Sciatic nerve (tissue), 2 donors: Measurements from ENCODE around the gene SMYD3. TPM values are rescaled to one million over a fixed set of nuclear protein-coding genes. Genes with fewer than 3 reads are reported as not detected.

Source experiments
- ATAC-seq: fragments of 200-7000 bp; cut with Tn5 transposase; one replicate; pipeline ENCODE4 v1.9.1; 2020; ENCODE audit warnings: mild to moderate bottlenecking, moderate library complexity
- DNase-seq: peaks from one replicate; pipeline ENCODE4 v3.0.0-alpha.2; 2020; ENCODE audit warnings: low spot score
- intact Hi-C: fragments of 100-400 bp; cut with DNase I; formaldehyde crosslinking; loops from one replicate; pipeline ENCODE4 v1.14.2; 2022
- total RNA-seq: library from RNA; stranded (reverse); fragmentation: NEBNext Ultra II Directional; extraction: Animal tissue kit (Norgen Biotek cat#: 25700); gene quantifications from one replicate; pipeline ENCODE4 v1.2.1, GENCODE V29; 2021
- donor health status: DM: no; HTN: no; CAD: no.
- donor health status: DM: no; HTN: no; CAD: no.

SMYD3 gene
- total RNA-seq, 1 donor from 2014 or later = 27.7 TPM

DNA sequence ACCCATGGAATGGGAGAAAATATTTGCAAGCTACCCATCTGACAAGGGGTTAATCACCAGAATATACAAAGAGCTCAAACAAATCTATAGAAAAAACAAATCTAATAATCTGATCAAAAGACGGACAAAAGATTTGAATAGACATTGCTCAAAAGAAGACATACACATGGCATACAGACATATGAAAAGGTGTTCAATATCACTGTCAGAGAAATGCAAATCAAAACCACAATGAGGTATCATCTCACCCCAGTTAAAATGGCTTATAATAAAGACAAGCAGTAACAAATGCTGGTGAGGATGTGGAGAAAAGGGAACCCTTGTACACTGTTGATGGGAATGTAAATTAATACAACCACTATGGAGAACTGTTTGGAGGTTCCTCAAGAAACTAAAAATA is 600.9 kb downstream of the SMYD3 start:
- intact Hi-C loops = no loop called here
- no peak for ATAC-seq
- no peak for DNase-seq

DNA sequence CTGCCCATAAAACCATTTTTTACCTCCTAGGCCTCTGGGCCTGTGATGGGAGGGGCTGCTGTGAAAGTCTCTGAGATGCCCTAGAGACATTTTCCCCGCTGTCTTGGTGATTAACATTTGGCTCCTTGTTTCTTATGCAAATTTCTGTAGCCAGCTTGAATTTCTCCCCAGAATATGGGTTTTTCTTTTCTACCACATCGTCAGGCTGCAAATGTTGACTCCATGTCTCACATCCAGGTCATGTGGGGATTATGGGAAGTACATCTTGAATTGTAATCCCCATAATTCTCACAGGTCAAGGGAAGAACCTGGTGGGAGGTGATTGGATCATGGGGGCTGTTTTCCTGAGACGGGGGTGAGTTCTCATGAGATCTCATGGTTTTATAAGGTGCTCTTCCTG is 603.2 kb downstream of the SMYD3 start:
- intact Hi-C loops = no loop called here
- DNase-seq (no peak), ATAC-seq (no peak)

DNA sequence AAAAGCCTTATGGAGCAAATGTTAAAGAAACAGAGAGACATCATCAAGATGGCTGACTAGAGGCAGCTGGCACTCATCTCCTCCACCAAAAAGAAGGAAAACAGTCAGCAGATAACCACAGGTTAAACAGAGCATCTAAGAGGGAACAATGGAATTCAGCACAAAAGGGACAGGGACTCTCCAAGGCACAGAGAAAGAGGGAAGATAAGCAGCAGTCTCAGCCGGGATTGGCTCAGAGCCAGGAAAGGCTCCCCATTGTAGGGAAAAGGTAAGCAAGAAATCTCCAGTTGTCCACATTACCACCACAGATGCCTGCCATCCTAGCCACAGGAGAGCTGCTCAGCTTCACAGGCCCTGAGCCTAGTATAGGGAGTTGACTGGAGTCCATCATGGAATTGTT is 605.5 kb downstream of the SMYD3 start:
- ATAC-seq = no peak
- intact Hi-C loops = no loop called here
- no peak for DNase-seq

DNA sequence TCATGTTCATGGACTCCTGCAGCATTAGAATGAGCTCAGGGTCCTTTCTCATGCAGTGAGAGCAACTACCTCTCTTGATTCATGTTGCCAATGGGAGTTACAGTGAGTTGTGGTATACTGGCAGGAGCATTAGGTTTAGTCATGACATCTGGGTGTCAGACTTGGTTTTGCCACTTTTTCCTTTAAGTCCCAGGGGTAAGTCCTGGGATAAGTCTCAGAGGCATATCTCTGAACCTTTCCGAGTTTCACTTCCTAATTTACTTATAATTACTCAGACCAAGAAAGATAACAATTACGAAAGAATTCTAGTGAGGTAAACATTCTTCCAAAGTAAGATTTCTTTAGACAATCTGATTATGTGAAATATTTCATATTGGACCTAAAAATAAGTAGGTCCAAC is 606.0 kb downstream of the SMYD3 start:
- intact Hi-C loops = no loop called here
- ATAC-seq (no peak), DNase-seq (no peak)

DNA sequence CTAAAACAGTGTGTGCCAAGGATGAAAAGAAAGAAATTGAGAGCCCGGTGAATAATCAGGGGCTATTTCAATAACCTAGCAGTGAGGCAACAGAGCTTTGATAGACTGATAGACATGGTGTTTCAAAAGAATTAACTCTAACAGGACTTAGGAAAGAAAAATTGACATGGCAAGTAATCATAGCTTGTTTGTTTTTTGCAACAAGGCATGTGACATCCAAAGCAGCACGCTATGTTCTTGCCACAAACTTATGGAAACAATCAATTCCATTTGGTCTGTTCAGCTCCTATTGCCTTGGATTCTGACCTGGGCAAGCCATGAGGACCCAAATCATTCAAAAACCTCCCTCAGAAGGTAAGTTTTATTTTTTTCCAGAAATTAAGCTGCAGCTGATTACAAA is 608.5 kb downstream of the SMYD3 start:
- ATAC-seq (no peak), DNase-seq (no peak)
- intact Hi-C loops = no loop called here

DNA sequence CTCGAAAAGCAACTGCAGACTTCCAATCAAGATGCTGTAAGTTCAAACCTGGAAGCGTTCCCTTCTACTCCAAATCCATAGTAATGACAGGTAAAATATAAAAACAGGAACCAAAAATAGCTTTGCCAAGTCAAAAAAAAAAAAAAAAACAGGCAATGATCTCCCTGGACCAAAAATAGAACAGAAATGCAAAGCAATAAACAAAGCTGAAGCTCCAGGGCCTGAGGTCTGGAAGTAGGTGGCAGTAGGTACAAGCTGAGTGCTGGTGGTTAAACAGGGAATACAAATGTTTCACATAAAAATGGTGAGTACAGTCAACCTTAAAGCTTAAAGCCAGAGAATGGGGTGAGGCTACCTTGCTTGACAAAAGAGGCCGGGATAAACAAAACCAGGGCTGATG is 610.8 kb downstream of the SMYD3 start:
- no peak for ATAC-seq
- intact Hi-C loops = no loop called here
- no peak for DNase-seq

DNA sequence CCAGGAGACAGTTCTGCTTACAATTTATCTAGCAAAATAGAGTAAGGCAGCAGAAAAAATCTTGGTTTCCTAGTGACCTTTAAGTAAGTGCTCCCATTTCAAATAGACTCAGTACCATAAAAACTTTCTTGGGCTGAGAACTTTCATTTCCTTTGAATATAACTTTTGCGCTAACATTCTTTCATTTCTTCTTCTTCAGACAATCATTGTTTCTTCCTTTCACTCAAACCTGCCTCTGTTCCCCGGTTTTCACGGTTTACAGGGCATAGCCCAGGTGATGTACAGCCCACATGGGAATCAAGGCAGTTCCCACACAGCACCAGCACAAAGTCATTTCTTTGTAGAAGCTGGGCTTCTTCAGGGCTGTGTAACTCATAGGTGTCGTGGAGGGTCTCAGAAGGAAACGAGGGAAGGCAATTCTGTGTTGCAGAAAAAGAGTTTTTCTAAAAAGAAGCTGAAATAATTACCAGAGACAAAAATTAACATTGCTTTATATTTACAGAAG is 611.6 kb downstream of the SMYD3 start:
- ATAC-seq = no peak

DNA sequence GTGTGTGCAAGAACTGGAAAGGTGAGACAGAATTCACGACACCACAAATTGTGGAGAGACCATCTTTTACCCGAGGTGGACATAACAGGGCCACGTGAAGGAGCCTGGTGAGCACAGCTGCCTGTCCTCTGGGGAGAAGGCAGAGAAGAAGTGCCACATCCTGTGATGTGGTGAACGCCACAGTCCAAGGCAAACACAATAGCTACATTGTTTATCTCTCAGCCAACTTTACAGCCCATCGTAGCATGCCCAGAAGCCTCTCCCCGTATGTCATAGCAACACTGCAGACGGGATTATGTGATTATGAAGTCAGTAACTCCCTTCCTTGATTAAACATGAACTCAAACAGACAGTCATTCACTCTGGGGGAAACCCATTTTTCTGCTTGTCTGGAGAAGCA is 612.2 kb downstream of the SMYD3 start:
- DNase-seq (no peak), ATAC-seq (no peak)
- intact Hi-C loops = no loop called here

More for the DNA sequence above, 611.6 kb downstream of the SMYD3 start:
- DNase-seq = no peak
- intact Hi-C loops = no loop called here

DNA sequence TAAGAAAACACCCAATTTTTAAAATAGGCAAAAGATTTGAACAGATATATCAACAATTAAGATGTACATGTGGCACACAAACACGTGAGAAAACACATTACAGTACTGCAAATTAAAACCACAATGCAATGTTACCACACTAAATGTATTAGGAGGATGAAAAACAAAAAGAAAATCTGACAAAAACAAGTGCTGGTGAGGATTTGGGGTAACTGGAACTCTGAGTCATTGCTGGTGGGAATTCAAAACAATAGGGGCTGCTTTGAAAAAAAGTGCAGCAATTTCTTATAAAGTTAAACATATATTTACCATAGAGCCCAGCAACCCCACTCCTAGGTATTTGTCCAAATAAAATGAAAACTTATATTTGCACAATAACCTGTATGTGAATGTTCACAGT is 614.1 kb downstream of the SMYD3 start:
- ATAC-seq (no peak), DNase-seq (no peak)
- intact Hi-C loops = no loop called here

DNA sequence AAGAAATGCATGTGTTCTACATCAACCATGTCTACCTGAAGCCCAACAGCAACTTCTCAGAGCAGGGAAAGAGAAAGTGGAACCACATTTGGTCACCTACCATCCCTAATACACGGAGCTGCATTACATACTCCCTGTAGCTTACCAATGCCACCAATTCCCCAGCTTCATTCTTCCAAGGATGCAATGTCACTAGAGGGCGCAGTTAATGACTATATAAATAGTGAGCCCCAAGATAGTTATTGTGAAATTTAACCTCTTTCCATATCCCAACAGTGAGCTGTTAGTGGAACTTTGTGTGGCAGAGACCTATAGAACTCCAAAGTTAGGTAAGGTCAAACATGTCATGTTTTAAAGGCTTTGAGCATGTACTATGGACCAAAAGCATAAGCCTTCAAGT is 618.3 kb downstream of the SMYD3 start:
- ATAC-seq (no peak), DNase-seq (no peak)
- intact Hi-C loops = no loop called here

DNA sequence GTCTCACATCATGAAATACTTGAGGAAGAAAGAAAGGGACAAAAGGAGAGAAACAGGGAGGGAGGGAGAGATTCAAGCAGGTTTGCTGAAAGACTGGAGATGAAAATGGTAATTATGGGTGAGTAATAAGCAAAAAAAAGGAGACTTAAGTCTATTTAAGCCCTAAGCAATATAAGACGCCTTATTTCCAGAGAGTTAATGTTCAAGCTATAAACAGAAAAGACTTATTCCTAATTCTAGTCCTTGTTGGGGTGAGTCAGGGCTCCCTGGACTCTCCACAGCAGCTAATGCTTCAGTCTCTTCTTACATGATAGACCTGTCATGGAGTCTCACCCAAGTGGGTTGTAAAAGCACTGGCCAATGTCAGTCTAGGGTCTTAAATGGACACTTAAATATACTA is 619.2 kb downstream of the SMYD3 start:
- intact Hi-C loops = no loop called here
- ATAC-seq (no peak), DNase-seq (no peak)

DNA sequence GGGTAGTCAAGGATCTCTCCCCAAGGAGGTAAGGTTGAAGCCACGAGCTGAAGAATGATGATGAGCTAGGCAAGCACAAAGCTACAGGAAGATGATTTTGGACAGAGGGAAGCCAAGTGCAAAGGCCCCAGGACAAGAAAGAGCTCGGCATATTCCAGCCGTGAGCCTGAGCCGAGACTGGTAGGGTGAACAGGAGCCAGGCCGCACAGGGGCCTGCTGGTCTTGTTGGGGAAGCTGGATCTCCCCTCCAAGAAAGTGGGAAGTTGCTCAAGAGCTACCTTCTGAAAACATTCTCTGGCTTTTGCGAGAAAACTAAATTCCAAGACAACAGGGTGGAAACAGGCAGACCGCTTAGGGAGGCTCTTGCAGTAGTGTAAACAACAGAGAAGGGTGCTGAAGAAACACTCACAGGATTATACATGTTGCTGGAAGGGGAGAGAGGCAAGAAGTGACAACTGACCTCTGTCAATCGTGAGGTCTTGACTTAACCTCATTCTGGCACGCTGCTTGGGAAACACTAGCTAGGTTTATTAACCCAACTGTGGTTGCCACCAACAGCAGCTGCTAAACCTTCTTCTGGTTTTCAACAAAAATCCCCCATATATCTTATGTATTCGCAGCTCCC is 625.2 kb downstream of the SMYD3 start:
- intact Hi-C loops = no loop called here
- ATAC-seq = no peak
- no peak for DNase-seq

DNA sequence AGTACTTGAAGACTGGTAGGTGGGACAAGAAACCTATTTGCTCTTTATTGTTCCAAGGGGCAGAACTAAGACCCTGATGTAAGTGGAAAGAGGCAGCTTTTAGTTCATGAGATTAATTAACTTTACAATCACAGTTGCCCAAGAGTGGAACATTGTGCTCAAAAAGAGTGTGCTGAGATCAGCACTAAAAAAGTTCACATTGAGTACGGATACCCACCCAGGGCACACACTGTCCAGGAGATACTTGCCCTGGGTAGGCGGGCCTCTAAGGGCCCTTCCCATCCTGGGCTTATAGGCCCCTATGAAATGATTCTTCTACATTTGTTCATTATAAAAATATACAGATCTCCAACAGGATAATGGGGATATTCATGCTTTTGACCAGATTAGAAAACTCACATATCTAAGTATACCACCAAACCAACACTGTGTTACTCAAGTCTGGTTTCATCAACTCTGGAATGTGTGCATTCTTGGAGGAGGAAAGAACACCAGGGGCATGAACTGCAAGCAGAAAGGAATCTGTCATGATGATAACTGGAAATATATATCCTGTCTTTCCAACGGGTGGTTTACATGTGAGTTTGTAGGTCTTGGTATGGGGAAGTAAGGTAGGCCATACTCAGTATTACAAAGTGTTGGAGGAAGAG is 626.2 kb downstream of the SMYD3 start:
- no peak for DNase-seq
- intact Hi-C loops = no loop called here
- no peak for ATAC-seq

DNA sequence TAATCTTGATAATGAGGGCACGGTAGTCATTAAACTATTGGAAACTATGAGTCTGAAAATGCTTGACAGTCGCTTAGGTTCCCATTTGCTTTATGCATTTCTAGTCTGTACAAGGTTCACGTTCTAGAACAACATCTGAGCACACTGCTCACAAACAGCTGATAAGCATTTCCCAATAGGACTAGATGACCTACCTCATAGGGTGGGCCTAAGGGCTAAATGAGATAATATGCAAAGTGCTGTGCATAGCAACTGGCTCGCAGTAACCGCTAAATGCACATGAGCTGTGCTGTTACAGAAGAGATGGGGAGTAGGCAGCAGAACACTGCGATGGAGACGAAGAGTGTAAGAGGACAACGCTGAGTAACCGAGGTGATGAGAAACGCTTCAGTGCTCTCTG is 628.0 kb downstream of the SMYD3 start:
- intact Hi-C loops = no loop called here
- no peak for DNase-seq
- ATAC-seq = no peak

DNA sequence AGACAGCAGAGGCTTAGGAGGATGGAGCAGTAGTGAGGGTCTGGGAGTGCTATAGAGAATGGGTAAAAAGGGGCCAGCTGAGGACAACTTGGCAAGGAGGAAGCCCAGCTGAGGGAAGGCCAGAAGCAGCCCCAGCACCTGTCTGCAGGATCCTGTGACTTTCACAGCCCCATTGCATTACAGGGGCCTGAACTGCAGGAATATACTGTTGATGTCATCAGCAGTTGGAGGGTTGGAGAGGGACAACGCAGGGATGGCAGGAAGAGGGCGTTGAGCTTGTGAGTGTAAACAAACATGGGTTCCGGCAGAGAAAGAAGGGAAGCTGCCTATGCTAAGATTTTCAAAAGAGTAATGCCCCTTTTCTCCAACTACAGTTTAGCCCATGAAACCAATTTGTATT is 628.5 kb downstream of the SMYD3 start:
- ATAC-seq = no peak
- intact Hi-C loops = no loop called here
- DNase-seq = no peak

DNA sequence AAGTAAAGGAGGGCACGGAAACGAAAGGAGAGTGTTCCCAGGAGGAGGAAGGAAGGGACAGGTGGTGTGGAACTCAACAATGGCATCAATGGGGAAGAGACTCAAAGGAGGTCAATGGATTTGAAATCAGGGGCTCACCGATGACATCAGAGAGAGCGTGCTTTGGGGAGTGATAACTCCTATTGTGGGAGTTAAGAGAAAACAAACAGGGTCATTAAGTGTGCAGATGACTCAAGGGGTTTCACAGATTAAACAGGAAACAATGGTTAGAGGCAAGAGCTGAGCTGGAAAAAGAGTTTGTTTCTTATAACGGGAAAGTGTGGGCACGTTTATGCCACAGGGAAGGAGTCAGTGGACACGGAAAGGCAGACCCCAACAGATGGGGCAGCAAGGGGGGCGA is 629.1 kb downstream of the SMYD3 start:
- no peak for DNase-seq
- intact Hi-C loops = no loop called here
- ATAC-seq = no peak

DNA sequence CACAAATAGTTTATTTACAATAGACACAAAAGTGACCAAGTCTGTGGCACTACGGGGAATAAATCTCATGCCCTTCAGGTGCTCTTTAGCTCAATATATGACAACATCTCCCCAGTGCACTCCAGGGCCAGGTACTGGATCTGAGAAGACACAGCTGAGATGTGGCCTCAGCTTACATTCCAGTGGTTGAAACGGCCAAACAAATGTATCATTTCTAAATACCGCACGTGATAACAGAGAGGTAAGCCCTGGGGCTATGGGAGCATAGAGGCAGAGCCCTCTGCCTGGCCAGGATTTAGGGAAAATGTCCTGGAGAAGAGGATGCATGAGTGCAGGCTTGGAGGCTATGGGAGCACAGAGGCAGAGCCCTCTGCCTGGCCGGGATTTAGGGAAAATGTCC is 630.5 kb downstream of the SMYD3 start:
- DNase-seq (no peak), ATAC-seq (no peak)
- intact Hi-C loops = no loop called here

DNA sequence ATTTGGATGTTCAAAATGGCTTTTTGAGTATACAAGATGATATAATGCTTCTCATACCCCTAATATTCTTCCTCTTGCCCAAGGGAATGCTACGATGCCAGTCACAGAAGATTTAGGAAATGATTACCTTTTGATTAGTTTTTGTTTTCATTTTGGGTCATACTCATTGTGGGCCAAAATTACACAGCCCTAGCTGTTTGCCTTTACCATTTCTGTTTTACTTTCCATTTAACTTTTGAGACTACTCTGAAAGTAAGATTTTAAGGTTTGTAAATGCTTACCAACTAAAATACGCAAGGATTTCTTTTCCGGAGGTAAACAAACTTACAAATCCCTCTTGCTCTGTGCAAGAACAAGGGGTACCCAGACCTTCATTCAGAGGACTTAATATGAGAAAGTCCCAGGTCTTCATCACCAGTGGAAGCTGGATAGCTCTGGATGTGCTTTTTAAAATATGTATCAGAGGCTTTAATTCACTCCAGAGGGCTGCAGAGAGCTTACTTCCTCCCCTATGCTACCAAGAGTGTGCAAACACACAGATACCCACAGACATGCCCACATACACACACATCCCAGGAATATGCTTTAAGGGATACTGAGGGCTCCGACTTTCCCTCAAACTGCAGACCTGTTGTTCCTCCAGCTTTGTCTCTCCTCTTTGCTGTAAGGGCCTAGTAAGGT is 631.4 kb downstream of the SMYD3 start:
- no peak for DNase-seq
- no peak for ATAC-seq
- intact Hi-C loops = no loop called here

DNA sequence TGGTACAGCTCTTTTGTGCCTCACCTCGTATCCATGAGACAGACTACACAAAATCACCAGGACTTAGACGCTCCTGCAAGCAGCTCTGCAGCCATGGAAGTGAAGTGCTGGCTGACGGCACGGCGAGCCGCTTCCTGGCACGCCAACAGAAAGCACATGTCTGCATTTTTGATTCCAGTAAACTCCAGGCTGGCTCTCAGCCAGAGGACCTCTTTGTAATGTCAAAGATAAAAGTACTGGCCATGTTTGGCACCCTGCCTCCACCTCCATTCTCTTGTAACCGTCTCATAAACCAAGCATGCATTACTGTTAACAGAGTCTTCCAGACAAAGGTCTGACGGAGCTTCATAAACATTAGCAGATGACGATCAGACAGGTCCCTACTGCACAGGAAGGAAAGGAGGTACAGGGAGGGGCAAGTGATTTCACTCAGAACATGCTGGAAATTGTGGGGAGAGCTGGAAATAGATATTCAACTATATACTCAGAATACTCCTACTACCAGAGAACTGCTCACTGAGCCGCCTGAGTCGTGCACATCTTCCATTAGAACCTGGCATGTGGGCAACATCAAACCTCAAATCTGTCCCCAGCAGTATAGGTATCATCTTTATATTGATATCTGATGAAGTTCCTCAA is 632.0 kb downstream of the SMYD3 start:
- intact Hi-C loops = no loop called here
- peak; percentile 78 for DNase-seq

More for the DNA sequence above, 632.0 kb downstream of the SMYD3 start:
- peak; percentile 46 for ATAC-seq
